Measurements from ENCODE around the gene TMOD2.

DNA sequence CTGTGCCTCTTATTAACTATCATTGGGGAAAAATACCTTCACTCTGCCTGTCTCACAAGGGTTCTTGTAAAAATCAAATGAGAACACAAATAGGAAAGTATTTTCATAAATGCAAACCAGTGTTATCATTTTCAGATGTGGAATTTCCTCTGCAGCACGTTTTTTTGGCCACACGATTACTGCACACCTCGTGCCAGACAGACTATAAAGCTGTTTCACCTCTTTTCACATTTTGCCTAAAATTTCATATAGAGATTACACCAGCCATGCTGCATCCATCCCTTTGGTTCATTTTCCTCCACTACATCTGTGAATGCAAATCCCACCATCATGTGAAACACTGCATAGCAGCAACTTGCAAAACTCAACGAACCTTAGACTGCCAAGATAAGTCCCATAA is 1.2 kb upstream of the TMOD2 start:
- TF ChIP-seq, protein P1, sequence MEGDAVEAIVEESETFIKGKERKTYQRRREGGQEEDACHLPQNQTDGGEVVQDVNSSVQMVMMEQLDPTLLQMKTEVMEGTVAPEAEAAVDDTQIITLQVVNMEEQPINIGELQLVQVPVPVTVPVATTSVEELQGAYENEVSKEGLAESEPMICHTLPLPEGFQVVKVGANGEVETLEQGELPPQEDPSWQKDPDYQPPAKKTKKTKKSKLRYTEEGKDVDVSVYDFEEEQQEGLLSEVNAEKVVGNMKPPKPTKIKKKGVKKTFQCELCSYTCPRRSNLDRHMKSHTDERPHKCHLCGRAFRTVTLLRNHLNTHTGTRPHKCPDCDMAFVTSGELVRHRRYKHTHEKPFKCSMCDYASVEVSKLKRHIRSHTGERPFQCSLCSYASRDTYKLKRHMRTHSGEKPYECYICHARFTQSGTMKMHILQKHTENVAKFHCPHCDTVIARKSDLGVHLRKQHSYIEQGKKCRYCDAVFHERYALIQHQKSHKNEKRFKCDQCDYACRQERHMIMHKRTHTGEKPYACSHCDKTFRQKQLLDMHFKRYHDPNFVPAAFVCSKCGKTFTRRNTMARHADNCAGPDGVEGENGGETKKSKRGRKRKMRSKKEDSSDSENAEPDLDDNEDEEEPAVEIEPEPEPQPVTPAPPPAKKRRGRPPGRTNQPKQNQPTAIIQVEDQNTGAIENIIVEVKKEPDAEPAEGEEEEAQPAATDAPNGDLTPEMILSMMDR (IDR thresholded peaks at IDR 0.05): no peak
- TF ChIP-seq POLR2A (IDR thresholded peaks at IDR 0.05): no peak
- TF ChIP-seq POLR2AphosphoS5 (IDR thresholded peaks at IDR 0.05): no peak
